Stimulated activated CD4-positive, alpha-beta T cell treated with anti-CD3 and anti-CD28 coated beads, Interleukin-4, amount 100 ng/mL, for 48 hours (primary cell): ENCODE results near the gene TMTC4.
"Not testable (repeated sequence)": the region's sequence is repeated elsewhere in the genome, so short reads cannot be mapped to it uniquely, and the experiment has no call there.

Experiments used
- DNase-seq, 2 donors: peaks; one replicate each; pipeline ENCODE4 v3.0.0-alpha.2; 2020; ENCODE audit warnings: low read depth in 2 of 2

Gene TMTC4

DNA sequence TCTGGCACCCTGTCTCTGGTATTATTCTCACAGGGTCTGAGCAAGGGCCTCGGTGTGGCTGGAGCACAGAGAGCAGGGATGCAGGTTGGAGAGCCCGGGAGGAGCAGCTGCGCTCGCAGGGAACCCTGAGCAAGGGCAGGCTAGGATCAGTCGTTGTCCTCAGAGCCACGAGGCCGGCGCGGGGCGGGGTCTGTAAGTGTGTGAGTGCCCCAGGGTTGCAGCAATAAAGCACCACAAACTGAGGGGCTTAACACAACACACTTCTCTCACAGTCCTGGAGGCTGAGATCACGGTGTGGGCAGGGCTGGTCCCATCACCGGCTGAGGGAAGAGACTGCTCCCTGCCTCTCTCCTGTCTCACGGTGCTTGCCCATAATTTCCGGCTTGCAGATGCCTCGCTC lies 47.5 kb downstream of the TMTC4 start:
- no peak for DNase-seq

GRCh38 chr13:100625447-100625846 lies 49.1 kb downstream of the TMTC4 start:
- no peak for DNase-seq

DNA sequence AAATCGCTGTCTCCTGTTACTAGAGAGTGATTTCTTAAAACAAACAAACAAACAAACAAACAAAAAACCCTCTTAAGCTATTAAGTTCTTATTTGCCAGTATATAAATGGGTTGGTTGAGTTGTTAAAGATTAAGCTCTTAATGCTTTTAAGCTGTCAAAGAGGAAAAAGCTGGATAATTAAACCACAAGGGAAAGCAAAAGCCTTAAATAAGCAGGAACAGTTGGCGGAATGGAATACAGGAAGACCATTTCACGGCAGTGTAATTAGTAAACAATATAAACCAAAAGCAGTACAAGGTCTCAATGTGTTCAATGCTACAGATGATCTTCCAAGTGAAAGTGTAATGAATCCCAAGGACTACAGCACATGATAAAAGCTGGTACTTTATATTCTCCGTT lies 53.8 kb downstream of the TMTC4 start:
- no peak for DNase-seq

GRCh38 chr13:100619940-100620339 lies 54.7 kb downstream of the TMTC4 start:
- DNase-seq = no peak

- DNase-seq = not testable (repeated sequence)
Observed at GRCh38 chr13:100618897-100619296, 55.7 kb downstream of the TMTC4 start.

DNA sequence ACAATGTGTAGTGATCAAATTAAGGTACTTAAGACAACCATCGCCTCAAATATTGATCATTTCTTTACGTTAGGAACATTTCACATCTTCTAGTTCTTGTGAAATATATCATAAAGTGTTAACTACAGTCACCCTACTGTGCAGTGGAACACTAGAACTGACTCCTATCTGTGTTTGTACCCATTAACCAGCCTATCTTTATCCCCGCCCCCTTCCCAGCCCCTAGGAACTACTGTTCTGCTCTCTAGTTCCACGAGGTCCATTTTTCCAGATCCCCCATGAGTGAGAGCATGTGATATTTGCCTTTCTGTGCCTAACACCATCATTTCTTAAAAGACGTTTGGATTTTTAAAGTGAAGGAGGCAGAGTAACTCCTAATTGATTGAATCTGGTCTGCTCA lies 61.6 kb downstream of the TMTC4 start:
- no peak for DNase-seq

DNA sequence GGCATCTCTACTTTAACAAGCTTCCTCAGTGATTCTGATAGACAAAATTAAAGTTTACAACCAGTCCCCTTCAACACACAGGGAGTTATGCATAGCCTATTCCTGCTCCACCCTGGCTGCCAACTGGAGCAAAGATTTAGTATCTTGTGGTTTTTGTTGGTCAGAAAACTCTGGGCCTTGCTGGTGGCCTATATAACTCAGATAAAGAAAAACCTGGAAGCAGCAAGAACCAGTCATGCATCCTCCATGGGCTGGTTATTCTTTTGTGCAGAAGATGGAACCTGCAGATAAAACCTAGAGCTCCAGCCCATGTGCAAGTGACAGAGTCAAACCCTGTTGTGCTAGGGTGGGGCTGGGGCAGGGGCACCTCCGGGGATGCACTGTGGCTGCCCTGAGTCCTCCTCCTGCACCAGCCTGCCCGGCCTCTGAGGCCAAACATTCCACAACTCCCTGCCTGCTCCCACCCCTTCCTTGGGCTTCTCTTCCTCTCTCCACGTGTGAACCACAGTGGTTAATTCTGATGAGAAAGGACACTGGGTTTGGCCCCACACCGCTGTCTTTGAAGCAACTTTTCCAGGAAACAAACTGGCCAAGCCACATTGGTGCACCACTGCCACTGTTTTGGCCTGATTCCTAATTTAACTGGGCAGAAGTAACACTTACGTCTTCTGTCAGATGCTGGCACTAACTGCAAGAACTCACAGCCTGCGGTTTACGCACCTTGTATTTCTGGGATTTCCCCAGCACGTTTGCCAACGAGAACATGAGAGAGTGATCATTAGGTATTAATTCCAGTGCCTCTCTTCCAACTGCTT lies 62.7 kb downstream of the TMTC4 start:
- no peak for DNase-seq

DNA sequence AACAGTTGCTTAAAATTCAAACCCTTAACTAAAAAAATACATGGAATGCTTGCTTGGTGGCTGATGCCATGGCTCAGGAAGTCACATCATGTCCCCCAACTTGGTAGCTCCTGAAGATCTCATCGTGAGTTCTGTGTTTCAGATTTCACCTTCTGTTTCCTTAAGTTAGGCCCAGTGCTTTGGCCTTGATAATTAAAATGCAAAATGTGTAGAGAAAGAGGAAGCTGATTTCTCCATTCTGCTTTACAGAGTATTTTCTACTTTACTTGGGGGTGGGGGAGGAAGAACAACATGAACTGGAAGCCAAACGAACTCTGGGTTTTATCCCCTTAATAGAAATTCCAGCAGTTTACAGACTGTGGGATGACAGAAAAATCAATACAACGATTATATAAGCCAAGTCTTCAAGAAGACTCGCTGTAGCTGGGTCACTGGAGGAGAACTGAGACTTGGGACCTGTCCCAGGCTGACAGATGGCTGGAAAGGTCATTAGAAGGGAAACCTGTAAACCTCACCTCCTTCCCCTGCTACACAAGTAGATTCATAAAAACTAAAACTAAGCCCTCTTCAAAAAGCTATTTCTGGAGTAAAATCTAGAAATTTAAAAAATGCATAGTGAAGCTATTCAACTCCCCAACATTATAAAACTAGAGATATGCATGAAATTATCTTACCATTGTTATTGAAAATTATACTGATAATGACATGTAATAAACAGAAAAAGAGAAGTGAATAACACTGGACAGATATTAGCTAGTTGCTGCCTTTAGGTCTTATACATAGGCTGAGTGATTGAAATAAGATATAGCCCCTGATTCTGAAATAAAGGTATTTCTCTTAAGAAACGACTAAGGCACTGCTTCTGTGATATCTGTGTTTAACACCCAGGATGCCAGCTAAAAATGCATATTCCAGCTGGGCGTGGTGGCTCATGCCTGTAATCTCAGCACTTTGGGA lies 63.9 kb downstream of the TMTC4 start:
- no peak for DNase-seq

GRCh38 chr13:100608906-100609305 lies 65.7 kb downstream of the TMTC4 start:
- DNase-seq = no peak

DNA sequence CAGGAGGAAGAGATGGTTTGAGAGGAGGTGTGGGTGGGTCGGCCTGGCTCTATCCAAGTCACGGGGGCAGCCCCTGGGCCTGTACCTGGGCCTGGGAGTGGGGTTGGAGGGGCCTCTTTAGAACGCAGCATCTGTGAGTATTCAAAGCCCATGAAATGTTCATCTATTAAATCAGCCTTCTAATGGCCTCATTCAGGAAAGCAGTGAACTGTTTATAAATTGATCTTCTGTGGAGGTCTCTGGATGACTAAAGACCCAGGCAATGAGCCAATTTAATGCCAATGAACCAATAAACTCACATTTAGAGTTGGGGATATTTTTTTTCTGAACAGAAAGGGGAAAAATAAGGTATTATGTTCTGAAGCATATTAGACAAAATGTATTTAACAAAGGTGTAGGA lies 66.1 kb downstream of the TMTC4 start:
- no peak for DNase-seq

DNA sequence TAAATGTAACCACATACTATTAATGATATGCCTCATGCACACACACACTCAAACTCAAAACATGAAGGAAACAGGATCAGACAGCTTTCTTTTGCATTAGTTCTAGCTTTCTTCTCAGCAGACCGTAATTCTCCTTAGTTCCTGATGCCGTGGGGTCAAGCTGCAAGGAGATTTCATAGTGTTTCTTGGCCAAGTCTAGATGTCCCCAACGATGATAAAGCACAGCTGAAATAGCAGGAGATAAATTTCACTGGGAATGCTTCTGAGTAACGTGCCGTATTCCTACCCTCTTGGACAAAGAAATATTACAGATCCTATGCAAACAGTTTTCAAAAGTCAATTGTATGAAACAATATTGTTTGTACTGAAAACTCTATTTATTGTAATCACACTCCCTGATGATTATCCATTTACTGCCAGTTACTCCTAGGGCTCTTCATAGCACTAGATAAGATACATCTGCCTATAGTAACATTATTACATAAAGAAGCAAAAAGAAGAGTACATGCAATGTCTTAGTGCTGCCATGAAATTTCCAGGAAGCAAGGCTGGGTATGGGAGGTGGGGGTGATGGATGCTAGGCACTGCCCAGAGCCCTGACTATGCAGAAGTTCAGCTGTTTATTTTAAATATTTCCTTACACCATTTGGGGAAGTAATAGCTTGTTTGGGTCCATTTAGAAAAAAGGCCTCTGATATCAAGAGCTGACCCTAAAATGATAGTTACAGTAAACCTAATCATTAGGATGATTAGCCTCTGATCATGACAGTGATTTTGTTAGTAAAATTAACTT lies 69.5 kb downstream of the TMTC4 start:
- no peak for DNase-seq

DNA sequence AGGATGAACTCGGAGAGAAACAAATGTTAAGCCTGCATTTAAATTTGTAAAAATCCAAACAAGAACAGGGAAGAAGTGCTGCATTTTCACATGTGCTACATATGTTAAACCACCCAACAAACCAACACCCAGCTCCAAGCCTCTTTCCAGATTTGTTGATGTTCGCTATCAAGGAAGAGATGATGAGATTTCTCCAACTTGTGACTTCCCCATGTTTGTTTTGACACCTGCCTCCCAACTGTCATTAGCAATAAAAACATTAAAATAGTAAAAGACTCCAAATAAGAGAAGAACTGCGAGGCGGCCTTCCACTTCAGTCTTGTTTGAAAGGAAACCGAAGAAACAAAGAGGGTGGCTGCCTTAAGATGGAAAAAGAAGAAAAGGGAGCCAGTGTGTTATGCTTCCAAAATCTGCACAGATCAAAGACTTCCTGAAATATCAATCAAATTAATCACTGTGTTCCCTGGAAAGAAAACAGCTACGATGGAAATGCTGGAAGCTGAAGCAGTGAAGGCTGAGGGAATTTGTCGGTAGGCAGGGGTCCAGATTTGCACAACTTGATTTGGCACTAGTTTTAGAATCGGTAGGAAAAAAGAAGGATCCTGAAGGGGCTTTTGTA lies 72.0 kb downstream of the TMTC4 start:
- DNase-seq = no peak

DNA sequence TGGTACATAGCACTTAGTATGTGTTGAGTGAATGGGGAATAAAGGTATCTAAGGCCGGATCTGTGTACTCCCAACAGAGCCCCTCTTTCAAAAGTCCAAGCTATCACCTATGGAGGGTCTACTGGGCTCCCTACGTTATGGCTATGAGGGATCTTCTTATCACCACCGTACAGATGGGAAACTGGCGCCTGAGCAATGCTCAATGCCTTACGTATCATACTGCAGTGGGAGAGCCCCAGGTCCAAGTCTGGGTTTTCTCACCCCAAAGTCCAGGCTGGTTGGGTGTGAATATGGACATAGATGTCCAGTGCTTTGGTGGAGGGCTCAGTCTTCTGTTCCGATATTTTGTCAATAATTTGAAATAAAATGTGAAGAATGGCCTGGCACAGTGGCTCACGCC lies 72.9 kb downstream of the TMTC4 start:
- no peak for DNase-seq

- no peak for DNase-seq
Observed at GRCh38 chr13:100600915-100601314, 73.7 kb downstream of the TMTC4 start.

DNA sequence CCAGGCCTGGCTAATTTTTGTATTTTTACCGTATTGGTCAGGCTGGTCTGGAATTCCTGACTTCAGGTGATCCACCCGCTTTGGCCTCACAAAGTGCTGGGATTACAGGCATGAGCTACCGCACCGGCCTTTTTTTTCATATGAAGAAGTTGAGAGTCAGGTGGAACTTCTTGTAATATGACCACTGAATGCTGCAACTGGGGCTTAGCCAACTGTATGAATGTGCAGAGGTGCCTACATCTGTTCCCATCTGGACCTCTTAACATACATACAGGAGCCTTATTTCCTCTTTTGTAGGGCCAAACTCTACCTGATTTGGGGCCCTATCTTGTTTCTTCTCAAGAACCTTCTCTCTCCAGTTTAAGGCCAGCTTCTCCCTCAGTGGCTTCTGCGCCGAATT lies 74.1 kb downstream of the TMTC4 start:
- no peak for DNase-seq

GRCh38 chr13:100597253-100597652 lies 77.3 kb downstream of the TMTC4 start:
- no peak for DNase-seq

GRCh38 chr13:100596516-100596915 lies 78.1 kb downstream of the TMTC4 start:
- no peak for DNase-seq

DNA sequence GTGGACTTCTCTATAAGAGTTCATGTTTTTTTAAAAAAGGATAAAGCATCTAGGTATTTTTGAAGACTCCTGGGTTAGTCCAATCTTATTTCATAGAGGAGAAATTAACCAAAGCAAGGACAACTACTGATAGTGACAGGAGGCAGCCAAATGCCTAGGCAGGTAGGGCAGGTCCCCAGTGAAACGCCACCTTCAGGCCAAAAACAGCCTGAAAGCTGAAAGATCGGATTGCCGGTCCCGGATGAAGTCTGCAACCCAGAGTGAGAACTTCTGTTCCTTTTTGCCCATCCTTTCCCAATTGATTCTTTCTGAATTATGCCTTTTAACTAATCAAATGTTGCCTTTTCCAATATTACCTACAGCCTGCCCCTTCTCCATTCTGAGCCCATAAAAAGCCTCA lies 79.9 kb downstream of the TMTC4 start:
- no peak for DNase-seq

DNA sequence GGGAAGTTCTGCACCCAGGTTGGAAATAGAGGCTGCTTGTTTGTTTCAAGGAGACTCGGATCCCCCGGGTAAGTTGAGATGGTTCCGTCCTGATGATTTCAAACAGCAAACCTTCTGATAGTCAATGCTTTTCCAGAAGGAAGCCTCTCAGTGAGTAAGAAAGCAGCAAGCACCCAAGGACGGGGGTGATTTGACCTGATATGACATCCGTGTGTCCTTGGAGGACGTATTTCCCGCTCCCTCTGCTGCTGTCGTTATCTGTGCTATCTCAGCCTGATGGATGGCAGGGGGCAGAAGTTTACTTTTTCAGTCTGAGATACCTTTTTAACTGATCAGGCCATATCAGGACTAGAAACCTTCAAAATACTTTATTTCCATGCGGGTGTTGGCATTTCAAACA lies 80.3 kb downstream of the TMTC4 start:
- DNase-seq = no peak

- no peak for DNase-seq
Observed at GRCh38 chr13:100589178-100589725, 85.3 kb downstream of the TMTC4 start.
